Ovary (tissue), 3 donors: Measurements from ENCODE around the gene ATP6V0A4.

Experiments
- CTCF ChIP-seq, 3 donors: fragments of 450-650 bp in 2 of 3; fragments of 200-600 bp in 1 of 3; IDR thresholded peaks; one replicate each; pipeline versions ENCODE4 v1.5.1 to v1.8.0; 2016 to 2022; ENCODE audit warnings: antibody characterized with exemption in 3 of 3, mild to moderate bottlenecking in 1 of 3
- EP300 ChIP-seq: sonication (generic); formaldehyde crosslinking; IDR thresholded peaks from one replicate; pipeline ENCODE4 v1.6.1; 2017; ENCODE audit warnings: antibody characterized with exemption
- POLR2A ChIP-seq: fragments of 450-650 bp; IDR thresholded peaks from one replicate; pipeline ENCODE4 v1.6.1; 2017; ENCODE audit warnings: antibody characterized with exemption, mild to moderate bottlenecking, moderate library complexity
- donor health status: DM: no; HTN: no; CAD: no.

- TF ChIP-seq CTCF (IDR thresholded peaks at IDR 0.05) (no peak), POLR2A (no peak), EP300 (no peak)
Observed at GRCh38 chr7:138832966-138833365, 35.0 kb upstream of the ATP6V0A4 start.
